GM18519 (cell line): ENCODE data around the gene ZNF683.

ENCODE experiments used
- ATAC-seq: cut with Tn5 transposase; IDR thresholded peaks from one replicate; pipeline ENCODE4 v1.9.1; 2021; ENCODE audit warnings: mild to moderate bottlenecking, moderate library complexity; ENCODE audit not compliant: unreplicated experiment, low FRiP score

Gene ZNF683

GRCh38 chr1:26359981-26360806 is 12.4 kb downstream of the ZNF683 start:
- no peak for ATAC-seq

DNA sequence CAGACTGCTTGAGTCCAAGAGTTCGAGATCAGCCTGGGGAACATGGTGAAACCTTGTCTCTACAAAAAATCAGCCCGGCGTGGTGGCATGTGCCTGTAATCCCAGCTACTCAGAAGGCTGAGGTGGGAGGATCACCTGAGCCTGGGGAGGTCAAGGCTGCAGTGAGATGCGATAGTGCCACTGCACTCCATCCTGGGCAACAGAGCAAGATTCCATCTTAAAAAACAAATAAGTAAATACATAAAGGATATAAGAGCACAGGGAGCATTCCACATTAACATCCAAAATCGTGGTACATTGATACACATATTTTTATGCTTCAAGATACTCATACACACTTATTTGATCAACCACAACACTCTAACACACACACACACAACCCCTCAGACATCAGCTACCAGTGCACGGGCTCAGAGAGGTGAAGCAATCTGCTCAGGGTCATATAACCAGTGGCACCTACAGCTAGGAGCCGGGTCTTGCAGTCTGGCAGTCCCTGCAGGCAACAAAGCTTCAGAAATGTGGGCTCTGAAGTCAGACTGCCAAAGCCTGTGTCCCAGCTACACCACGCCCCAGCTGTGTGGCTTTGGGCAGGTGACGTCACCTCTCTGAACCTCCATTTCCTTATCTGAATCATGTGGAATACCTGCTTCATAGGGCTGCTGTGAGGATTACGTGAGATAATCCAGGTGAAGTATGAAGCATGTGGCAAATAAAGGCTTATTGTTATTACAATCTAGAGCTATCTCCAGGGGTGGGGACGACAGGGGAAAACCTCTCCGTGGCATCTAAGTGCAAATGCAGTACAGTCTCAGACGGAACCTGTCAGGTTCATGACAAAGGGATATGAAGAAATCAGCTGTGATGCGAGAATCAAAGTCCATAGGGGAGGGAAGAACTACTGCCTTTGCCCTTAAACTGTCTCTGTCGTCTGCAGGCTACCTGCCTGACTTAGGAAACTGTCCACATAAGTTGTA is 13.9 kb downstream of the ZNF683 start:
- ATAC-seq, result no peak

DNA sequence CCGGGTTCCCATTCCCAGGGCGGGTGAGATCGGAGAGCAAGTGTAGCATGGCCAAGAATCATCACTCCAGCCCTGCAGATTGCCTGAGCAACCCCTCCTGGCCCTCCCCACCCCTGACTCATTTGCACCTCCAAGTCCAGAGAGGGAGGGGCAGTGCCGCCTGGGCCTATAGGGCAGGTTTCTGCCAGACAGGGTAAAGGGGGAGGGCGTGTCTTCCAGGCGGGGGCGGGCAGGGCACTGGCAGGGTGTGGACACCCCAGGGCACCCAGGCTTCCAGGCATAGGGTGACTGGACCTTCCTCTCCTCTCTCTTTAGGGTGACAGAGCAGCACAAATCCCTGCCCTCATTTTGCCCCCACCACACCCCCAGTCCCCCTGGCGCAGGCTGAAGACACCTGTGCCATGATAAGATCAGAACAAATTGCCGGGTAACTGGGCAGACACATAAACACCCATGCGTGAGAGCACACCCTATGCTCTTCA is 15.4 kb downstream of the ZNF683 start:
- no peak for ATAC-seq

- ATAC-seq, result no peak
Measured at GRCh38 chr1:26356106-26356505, 16.4 kb downstream of the ZNF683 start.

GRCh38 chr1:26354972-26355371 is 17.6 kb downstream of the ZNF683 start:
- no peak for ATAC-seq

DNA sequence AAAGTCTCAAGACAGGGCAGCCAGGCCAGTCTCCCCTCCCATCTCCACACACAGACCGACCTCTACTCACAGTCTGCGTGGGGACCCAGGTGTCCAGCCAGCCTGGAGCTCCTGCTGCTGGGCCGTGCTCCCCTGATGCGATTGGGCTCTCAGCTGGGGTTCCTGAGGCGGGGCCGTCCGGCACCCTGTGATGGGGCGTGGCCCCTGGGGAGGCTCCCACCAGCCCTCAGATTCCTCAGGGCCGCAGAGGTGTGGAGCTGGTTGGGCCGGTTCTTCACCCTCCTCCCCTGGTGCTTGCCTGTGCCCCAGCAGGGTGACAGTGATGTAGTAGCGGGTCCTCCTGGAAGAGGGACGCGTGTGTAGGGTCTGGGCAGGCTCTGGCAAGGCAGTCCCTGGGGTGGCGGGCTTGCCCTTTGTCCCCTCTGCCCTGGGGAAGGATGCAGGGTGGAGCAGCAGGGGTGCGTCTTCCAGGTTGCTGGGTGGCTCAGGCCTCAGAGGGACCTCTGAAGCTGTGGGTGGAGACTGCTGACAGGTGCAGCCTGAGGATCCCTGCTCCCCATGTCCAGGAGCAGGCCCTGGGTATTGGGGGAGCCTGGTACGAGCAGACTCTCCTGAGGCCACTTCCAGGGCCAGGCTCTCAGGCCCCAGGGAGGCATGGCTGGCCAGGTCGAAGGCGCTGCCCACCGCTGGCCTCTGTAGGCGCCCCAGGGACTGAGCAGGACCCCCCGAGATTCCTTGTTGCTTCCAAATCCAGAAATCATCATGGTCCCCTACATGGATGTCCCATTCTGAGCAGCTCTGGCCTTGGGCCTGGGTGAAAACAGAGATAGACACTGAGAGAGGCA is 18.4 kb downstream of the ZNF683 start, which contains the start of gene CRYBG2:
CRYBG2 (minus strand) TSS at position 155 of the 845 bp plus-strand sequence. CDS start 7,473 bp downstream, outside the sequence.
- ATAC-seq, result no peak

GRCh38 chr1:26353210-26353859 is 19.2 kb downstream of the ZNF683 start:
- ATAC-seq, result no peak

GRCh38 chr1:26352338-26352679 is 20.2 kb downstream of the ZNF683 start:
- no peak for ATAC-seq

- no peak for ATAC-seq
Measured at GRCh38 chr1:26351590-26352337, 20.8 kb downstream of the ZNF683 start.

GRCh38 chr1:26350701-26351589 is 21.6 kb downstream of the ZNF683 start:
- no peak for ATAC-seq

DNA sequence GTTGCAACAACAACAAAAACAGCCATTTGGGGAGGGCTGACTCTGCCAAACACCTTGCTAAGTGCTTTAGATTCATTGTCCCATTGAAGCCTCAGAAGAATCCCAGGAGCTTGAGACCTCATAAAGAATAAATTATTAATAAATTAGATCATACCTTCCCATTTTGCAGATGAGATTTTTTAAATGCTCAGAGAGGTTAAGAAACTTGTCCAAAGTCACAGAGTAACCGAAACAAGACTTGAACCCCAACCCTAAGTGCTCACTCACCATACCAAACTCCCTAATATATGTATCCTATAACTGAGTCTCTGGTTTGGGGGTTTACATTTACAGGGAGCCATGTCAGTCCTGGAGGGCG is 22.2 kb downstream of the ZNF683 start:
- no peak for ATAC-seq

DNA sequence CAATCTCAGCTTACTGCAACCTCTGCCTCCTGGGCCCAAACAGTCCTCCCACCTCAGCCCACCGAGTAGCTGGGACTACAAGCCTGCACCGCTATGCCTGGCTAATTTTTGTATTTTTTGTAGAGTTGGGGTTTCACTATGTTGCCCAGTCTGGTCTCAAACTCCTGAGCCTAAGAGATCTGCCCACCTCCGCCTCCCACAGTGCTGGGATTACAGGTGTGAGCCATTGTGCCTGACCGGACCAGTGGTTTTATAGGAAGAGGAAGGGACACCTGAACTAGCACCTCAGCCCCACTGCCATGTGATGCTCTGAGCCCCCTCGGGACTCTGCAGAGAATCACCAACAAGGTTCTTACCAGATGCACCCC is 22.7 kb downstream of the ZNF683 start:
- ATAC-seq, result no peak

DNA sequence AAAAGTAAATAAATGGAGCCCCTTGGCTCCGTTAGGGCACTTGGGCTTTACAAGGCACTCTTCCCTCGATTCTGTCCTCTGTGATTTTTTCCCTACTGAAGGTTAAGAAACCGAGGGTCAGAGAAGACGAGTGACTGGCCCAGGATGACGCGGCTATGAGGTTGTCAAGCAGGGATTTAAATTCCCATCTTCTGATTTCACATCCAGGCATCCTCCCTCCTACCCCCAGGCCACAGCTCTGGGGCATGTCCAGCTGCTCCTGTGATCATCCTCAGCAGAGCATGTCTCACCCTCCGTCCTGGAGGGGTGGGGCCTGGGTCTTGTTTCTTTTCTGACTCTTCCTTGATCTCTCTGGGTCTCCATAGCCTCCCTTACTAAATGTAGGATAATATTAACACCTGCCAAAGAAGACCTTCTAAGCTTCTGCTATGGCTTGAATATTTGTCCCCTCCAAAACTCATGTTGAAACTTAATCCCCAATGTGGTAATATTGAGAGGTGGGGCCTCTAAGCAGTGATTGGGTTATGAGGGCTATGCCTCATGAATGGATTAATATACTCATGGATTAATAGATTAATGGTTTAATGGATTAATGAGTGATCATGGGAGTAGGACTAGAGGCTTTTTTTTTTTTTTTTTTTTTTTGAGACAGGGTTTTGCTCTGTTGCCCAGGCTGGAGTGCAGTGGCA is 23.2 kb downstream of the ZNF683 start:
- no peak for ATAC-seq

GRCh38 chr1:26346274-26347033 is 26.1 kb downstream of the ZNF683 start:
- ATAC-seq, result no peak

DNA sequence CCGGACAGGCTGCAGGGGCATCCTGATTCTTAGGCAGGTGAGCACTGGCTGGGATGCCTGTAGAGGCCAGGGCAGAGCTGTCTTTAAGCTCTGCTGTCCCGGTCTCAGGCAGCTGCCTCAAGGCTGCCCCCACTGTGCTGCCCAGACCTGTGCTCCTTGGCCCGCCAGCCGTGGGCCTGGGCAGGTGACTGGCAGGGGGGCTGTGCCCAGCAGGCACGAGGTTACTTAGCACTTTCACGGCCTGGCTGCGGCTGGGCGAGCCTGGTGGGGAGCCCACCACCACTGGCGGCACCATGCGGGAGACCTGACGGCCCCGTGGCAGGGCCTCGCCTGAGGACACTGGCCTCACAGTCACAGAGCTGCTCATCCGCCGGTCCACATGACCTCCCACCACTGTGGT is 26.8 kb downstream of the ZNF683 start:
- no peak for ATAC-seq

DNA sequence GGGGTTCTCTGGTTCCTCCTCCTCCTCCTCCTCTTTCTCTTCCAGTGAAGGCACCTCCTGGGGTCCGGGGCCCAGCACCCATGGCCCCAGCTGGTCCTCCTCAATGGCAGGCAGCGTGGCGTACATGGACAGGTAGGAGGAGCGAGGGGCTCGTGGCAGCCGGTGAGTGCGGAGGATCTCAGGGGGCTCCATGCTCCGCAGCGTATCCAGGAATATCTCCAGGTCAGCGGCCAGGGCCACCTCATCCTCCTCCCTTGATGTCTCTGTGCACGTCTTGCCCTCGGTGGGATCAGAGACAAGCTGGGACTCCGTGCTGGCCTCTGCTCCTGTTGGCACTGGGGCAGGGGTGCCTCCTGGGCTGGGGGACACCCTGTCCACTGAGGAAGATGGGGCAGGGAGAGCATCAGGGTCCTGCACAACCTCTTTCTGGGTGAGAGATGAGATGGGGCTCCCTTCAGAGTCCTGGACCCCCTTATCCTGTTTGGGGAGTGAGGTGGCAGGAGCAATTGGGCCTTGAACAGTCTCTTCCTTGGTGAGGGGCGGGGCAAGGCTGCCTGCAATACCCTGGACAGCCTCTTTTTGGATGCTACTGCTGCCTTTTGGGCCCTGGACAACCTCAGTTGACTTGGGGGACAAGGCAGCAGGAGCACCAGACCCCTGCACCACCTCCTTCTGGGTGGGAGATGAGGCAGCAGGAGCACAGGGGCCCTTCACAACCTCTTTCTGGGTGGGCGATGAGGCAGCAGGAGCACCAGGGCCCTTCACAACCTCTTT is 28.2 kb downstream of the ZNF683 start:
- ATAC-seq, result no peak
